ENCODE data around the gene KLHL21.
"Not testable (repeated sequence)": the region's sequence is repeated elsewhere in the genome, so short reads cannot be mapped to it uniquely, and the experiment has no call there.

The KLHL21 gene

GRCh38 chr1:6624710-6625583 is 22.3 kb upstream of the KLHL21 start, which contains the start of gene THAP3:
THAP3 (plus strand) TSS chr1:6624868; CDS start chr1:6625219, 351 bp downstream.
- peak; percentile 89 for DNase-seq (ENCODE audit: low read depth)

DNA sequence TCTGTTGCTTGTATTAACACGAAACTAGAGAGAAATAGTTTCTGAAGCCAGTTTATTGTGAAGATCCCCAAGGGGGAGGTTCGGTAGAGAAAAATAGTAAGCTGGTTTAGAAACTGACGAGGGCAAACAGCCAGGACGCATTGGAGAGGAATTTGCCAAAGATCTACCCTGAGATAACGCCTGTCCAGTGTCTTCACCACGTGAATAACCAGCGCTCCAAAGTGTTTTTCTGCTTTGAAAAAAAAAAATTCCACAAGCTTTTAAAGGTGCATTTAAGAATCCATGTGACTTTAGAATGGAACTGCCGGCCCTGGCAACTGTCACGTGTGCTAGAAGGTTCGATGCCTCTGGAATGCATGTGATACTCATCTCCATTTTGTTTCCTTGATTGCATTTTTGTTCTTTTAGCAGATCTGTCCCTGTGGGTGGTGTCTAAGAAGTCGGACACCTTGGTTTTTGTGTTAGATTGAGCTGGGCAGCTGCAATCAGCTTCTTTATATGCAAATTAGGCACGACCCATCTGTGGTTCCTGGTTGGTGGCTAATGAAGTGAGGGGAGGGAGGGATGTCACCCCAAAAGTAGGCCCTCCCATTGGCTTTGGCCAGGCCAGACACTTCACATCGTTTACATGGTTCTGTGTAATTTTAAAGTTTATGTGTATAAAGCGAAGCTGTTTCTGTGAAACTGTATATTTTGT is 20.7 kb upstream of the KLHL21 start:
- no peak for DNase-seq (ENCODE audit: low read depth)

DNA sequence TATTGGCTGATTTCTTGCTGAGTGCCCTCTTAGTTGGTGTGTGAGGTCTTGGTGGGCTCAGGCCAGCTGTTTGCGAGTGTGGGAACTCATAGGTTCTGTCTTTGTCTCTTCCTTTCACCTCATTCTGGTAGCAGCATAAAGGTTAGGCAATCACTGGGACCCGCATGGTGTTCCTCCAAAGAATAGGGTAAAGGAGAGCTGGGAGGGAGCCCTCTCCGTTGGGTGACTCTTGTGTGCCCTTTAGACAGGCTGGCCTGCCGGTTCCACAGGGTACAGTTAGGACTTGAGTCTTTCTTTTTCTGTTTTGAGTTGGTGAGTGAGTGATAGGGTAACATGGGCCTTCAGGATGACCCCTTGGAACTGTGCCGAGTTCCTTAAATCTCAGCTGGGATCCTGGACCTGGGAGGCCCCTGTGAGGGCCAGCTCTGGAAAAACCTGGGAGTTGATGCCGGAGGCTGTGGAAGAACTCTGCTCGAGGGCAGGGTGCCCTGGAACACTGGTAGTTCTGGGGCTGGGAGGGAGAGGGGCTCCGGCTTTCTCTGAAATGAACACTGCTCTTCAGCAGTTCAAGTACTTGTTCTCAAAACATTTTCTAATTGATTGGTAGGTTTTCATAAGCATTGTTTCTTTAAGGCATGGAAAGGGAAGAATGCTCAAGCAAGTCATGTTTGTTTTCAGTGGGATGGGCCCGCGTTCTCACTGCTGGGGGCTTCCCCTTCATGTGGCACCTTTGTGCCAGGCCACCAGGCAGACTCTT is 19.9 kb upstream of the KLHL21 start:
- DNase-seq (ENCODE audit: low read depth) = no peak

GRCh38 chr1:6621429-6622391 is 19.0 kb upstream of the KLHL21 start:
- no peak for DNase-seq (ENCODE audit: low read depth)

- DNase-seq (ENCODE audit: low read depth) = no peak
Observed at GRCh38 chr1:6619045-6619444, 16.4 kb upstream of the KLHL21 start.

DNA sequence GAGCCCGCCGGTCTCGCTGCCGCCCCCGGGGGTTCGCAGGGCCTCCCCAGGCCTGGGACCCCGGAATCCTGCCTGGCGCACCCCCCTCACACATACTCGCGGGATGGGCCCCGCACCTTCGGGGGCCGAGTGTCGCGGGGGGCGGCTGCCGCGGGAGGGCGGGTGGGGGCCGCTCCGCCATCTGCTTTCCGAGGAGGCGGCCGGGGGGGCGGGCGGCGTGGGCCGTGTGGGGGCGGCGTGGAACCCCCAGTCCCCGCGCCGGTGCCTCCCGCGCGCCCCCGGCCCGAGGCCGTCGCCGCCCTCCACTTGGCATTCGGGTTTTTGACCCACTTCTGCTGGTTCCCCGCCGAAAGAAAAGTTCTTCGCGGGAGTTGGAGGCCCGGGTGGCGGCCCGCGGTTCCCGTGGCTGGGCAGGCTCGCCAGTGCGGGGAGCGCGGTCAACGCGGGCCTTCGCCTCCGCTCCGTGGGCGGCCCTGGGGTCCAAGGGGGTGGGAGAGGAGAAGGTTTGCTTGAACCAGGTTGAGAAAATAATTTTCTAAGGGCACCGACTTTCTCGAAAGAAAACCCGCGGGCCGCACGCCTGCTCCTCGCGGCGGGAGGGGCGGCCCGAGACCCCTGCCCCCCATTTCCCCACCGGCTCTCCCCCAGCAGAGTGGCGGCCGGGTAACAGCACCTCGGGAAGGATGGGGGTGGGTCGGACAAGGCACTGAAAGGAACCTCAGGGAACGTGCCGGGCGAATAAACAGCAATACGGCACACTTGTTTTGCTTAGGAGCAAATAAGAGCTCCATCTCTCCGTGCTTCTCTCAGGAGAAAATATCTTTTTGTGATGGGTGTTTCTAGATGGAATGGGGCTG is 12.5 kb upstream of the KLHL21 start:
- no peak for DNase-seq (ENCODE audit: low read depth)

DNA sequence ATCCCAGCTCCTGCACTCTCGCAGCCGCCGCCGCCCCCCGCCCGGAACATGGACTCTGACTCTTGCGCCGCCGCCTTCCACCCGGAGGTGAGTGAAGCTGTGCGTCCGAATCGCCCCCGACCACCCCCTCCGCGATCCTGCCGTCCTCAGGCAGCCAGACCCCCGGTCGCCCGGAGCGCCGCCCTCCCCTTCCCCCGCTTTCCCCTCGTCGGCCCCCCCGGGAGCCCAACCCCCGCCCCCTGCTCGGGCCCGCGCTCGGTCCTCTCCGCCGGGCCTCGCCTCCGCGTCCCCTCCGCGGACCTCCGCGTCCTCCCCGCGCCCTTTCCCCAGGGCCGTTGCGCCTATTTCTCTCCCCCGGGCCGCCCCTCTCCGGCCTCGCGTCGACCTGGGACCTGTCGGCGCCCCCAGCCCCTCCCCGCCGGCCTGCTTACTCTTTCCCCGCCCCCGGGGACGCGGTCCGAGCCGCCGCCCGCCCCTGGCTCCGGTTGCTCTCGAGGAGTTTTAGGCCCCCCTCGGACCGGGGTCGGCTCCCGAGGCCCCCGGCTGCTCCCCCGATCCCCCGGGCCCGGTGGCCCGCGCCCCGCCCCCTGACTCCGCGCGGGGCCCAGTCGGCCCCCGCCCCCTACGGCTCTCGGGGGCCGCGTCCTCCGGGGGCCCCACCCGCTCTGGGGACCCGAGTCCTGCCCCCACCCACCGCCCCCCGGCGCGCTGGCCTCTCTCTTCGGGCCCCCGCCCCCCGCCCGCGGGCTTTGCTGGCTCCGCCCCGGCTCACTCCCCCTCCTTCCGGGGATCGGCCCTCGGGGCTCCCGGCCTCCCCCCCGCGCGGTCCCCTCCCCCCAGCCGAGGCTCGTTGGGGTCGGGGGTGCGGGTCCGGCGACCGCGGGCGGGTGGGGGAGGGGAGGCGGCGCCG is 11.6 kb upstream of the KLHL21 start:
- DNase-seq (ENCODE audit: low read depth) = no peak

- DNase-seq (ENCODE audit: low read depth) = peak; percentile 99
Observed at GRCh38 chr1:6613361-6614018, 10.8 kb upstream of the KLHL21 start, which contains the start of gene PHF13. PHF13 (plus strand) TSS chr1:6613731; CDS start chr1:6614067, 336 bp downstream.

GRCh38 chr1:6612641-6613360 is 10.1 kb upstream of the KLHL21 start:
- no peak for DNase-seq (ENCODE audit: low read depth)

GRCh38 chr1:6603915-6604558 is 1.4 kb upstream of the KLHL21 start:
- DNase-seq (ENCODE audit: low read depth) = peak; percentile 93

GRCh38 chr1:6603238-6603914 is 707 bp upstream of the KLHL21 start:
- DNase-seq (ENCODE audit: low read depth) = peak; percentile 72

DNA sequence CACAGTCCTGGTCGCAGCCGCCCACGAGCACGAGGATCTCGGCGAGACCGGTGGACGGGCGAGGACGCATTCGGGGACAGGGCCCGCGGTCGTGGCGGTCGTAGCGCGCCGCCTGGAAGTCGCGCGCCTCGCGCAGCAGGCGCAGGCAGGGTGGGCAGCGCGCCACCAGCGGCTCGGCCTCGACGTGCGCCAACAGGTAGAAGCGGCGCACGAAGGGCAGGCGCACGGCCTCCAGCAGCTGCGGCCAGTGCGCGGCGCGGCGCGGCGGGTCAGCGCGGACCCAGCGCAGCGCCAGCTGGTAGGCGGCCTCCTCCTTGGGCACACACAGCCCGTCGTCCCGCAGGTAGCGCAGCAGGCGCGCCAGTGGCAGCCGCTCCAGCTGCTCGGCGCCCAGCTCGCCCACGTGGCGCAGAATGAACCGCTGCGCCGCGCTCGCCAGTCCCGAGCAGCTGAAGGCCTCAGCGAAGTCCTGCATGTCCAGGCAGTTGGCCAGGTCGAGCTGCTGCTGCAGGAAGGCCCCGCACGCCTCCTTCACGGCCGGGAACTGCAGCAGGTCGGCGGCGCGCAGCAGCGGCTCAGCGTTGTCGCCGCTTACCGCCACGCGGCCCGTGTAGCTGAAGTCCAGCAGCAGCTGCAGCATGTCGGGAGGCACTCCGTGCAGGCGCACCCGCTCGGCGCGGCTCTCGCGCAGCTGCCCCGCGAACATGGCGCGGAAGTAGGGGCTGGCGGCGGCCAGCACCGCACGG is 573 bp downstream of the KLHL21 start:
- DNase-seq (ENCODE audit: low read depth) = no peak

DNA sequence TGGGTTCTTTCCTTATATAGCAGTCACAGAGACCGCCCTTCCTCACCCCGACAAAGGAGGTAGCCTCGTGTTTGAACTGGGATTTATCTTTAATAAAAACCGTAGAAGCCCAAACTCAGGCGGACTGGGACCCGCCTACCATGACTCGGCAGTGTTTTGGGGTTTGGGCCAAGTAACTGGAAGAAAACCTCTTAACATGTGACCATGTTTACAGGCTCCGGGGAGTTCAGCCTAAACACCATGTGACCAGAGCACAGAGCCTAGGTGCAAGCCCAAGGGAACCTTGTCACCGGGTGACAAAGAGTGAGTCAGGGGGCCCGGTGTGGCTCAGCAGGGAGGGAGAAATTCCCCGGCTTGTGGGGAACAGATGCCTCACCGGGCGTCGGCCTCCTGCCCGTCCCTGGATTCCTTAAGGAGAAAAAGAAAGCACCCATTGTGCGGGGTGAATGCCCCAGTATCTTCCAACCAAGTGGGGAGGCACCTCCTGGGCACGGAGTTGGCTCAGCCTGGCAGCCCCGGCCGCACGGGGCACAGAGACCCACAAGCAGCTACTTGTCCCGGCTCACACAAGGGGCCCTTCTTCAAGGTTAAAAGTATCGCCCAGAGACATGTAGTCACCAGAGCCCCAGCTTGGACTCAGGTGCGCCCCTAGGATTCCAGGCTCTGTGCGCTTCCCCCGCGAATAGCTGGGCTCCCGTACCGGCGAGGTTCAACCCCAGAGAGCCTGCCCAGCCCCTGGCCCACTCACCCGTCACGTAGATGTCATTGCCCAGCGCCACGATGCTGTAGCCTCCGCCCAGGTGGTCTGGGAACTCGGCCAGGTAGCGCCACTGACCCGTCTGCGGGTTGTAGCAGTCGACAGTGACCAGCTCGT is 1.4 kb downstream of the KLHL21 start:
- peak; percentile 90 for DNase-seq (ENCODE audit: low read depth)

DNA sequence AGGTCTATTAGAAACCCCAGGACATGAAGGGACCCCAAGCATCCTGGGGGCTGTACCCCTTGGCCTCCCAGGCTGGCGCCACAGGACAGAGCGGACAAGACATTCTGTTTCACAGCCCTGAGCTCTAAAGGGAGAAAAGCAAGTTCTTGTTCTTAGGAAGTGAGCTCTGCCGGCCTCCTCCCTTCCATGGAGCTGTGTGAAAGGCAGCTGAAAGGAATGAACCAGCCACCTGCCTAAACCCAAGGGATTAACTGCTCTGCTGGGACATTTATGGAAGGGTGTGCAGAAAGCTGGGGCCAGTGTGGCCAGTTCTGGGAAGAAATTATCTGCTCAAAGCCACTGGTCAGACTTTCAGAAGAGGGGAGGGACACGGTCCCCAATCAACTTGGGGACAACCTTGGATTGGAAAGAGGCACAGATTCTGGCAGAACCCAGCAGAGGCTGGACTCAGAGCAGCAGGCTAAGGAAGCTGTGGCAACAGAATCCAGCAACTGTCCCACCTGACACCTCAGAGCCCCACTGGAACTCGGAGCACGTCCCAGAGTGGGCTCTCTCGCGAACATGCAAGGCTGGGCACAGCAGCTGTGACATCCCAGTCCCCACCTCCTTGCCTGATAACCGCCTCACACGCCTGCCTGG is 2.1 kb downstream of the KLHL21 start:
- DNase-seq (ENCODE audit: low read depth) = no peak

- not testable (repeated sequence) for DNase-seq (ENCODE audit: low read depth)
Observed at GRCh38 chr1:6599991-6600390, 2.7 kb downstream of the KLHL21 start.
